GM12801 (cell line): ENCODE data around the gene EML6.

Experiments used
- CTCF ChIP-seq: IDR thresholded peaks from one replicate; pipeline ENCODE4 v1.5.1; 2011; ENCODE audit warnings: control low read depth; ENCODE audit not compliant: insufficient read length; ENCODE audit errors: extremely low read depth

Gene EML6

GRCh38 chr2:54723131-54723995, at the start of gene EML6:
Gene EML6 (plus strand): TSS chr2:54723662. CDS start chr2:54725062, 1,400 bp downstream.
- TF ChIP-seq CTCF, result no peak

DNA sequence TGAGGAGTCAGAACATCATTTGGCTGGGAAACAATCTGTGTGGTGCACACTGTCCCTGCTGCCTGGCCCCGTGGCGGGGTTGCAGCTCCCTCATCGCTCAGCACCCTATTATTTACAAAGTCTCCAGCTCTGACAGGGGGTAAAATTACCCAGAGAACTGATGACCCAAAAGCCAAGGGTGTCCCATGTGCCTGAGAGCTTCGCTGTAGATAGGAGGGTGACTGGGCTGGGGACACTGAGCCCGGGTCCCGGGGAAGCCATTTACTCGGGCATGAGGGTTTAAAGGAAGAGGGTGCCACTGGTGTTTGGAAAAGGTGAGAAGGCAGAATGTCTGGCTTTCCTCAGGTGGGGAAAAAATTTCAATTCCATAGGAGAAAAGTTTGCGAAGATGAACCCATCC, 48.2 kb upstream of the EML6 start:
- TF ChIP-seq CTCF, result no peak

GRCh38 chr2:54675738-54676137, 47.7 kb upstream of the EML6 start:
- TF ChIP-seq CTCF, result no peak

DNA sequence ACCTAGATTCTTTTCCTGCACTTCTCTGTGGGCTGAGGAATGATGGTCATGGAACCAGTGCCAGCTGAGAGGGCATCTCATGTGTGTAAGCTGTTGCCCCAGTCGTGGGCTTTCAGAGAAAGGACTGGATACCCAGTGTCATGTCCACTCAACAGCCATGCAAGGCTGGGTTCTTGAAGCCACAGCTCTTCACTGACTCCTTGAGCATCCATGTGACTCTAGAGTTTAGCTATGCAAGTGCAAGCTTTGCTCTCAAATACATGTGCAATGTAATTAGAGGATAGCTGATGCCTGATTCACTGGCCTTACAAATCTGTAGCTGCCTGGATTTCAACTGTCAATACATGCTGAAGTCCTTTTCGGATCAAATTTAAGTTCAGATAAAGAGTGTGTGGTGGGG, 46.8 kb upstream of the EML6 start:
- TF ChIP-seq CTCF, result no peak

DNA sequence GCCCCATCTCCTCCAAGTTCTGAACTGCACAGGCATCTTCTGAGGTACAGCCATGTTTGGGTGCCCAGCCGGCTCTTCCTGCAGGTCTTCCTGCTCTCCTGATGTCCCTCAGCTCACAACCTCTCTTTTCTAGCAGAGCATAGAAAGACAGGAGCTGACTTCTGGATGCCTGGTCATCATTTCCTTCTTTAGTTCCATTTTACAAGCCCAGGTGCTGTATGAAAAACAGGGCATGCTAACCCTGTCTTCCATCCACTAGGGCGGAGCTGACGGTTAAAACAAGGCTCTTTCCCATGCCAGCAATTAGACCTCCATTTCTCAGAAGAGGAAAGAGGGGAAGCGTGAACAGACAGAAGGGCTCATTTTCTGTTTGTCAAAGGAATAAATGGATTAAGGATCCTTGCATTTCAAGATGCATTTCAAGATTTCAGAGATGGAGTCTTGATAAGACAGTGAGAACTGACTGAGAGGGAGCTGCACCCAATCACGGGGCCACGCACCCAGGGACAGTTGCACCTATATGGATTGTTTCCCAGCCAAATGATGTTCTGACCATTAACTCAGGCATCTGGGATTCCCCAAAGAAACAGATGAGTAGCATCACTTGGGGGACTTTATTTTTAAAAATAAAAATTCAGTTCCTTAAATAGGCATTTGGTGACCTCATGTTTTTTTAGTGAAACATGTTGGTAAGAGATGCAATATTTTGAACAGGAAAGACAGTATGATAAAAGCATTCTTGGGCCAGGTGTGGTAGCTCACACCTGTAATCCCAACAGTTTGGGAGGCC, 45.8 kb upstream of the EML6 start:
- no peak for TF ChIP-seq CTCF

GRCh38 chr2:54678719-54679118, 44.7 kb upstream of the EML6 start:
- no peak for TF ChIP-seq CTCF

DNA sequence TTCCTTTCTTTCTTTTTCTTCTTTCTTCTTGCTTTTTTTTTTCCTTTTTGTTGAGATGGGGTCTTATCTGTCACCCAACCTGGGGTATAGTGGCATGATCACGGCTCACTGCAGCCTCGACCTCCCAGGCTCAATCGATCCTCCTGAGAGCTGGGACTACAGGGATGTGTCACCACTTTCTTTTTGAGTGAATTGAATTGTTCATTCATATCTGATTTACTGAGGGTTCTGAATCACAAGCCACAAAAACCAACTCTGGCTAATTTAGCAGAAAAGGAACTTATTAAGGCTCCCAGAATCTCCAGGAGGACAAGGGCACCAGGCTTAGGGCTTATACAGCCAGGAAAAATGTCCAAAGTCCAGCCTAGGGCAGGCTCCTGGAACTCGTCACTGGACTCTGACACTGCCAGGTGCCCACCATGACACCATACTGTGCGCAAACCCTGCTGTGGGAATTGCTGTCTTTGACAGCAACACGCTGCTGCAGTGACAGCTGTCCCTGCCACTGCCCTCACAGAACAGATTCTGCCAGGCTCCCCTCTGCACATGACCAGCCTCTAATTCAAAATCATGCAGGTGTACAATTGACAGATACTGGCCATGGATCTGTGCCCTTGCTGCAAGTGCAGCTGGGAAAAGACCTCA, 42.9 kb upstream of the EML6 start:
- TF ChIP-seq CTCF, result no peak
